ENCODE measurements around the gene ABHD17A.

DNA sequence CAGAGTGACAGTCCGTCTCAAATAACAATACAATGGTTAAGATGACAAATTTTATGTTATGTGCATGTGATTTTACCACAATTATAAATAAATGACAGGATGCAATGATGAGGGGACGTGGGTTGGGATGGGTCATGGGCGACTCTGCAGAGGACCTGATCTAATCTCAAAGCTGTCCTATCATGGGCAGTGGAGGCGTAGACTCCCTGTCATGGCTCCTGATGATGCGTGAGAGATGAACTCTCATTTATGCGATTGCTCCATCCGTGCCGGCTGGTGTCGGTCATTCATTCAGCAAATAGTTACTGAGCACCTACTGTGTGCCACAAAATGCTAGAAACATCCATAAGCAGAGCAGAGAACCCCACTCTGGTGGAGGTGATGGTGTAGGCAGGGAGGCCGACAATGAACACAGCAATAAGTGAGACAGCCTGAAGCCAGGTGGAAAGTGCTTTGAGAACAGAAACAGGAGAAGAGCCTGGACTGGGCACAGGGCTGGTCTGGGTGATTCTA, 35.4 kb downstream of the ABHD17A start:
- no peak for TF ChIP-seq GATA2 (IDR thresholded peaks at IDR 0.05; ENCODE audit: low read depth, low read length)
- TF ChIP-seq GATA3 (IDR thresholded peaks at IDR 0.05; ENCODE audit: low read depth, low read length), result no peak
